Dedifferentiated amniotic fluid mesenchymal stem cell (primary cell): ENCODE data around the gene ATP1B1.
"Not testable (repeated sequence)": the region's sequence is repeated elsewhere in the genome, so short reads cannot be mapped to it uniquely, and the experiment has no call there.

Experiments
- DNase-seq: peaks from one replicate; pipeline ENCODE4 v3.0.0-alpha.2; 2016; ENCODE audit errors: extremely low spot score

The ATP1B1 gene

DNA sequence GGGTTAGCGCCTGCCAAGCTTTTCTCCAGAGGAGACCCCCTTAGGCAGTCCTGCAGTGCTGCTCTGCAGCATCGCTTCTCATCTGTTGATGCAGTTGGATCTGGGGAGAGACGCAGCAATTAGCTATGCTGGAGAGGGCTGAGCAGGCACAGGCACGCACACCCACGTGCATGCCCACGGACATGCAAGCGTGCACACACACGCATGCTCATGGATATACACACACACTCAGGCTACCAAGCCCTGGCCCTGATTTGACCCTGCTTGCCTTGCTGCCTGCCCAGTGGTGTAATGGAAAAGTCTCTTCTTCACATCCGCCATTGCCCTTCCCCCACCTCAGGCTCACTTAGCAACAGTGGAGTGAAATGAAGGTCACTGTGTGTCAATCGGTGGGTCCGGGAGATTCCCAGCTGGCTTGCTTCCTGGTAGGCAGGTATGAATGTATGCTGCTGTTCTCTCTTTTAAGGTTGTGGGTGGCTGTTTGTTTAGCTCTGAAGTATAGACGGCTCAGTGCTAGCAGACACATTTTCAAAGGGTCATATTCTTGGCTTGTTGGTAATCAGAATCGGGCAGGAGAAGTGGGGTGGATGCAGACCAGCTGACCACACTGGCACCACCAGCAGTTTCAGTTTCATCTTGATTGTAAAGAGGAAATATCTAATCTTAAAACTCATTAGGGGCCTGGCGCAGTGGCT, 9.5 kb downstream of the ATP1B1 start:
- DNase-seq: no peak

DNA sequence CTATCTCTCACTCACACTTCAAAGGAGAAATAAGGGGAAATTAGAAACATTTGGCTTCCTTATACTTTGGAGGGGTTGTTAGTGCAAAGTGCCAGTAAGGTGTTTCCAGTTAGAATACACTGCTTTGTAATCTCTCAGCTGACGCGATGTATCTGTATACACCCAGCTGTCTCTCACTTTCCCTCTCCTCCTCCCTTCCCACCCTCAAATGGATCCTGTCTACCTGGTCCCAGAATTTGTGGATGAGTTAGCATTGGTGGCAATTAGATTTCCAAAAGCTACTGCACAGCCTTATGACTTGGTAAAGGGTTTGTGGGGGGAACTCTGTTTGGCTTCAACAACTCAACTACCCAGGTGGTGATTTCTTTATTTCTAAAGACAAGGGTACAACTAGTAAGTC, 10.5 kb downstream of the ATP1B1 start:
- DNase-seq: no peak

DNA sequence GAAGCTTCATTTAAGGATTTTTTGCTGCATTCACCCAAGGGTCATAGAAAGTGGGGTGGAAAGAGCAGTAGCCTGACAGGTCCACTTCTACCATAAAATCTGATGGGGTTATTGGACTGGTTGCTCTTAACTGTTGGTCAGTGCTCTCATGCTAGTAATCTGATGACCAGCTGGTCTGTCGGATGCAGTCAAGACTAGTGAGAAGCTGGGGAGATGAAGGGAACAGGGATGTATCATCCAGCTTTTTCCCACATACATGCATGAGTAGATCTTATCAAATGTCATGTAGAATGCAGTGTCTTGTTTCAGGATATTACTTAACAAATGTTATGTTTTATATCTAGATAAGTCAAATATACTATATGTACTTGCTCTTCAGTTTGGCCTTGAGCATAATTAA, 11.1 kb downstream of the ATP1B1 start:
- no peak for DNase-seq

DNA sequence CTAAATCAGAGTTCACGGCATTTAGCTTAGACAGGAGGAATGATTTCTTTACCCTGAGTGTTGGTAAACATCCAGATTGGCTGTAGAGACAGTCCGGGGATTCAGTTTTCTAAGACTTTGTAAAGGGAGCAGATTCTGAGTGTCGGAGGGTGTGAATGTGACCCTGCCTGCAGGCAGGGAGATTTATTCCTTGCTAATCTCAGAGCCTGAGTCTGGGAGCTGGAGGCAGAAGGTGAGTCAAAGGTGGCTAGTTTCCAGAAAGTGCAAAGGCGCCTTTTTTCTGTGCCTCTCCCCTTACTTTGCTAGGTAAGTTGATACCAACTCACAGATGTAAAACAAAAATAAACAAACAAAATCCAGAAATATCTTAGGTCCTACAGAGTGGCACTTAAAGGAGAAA, 11.7 kb downstream of the ATP1B1 start:
- DNase-seq: no peak

DNA sequence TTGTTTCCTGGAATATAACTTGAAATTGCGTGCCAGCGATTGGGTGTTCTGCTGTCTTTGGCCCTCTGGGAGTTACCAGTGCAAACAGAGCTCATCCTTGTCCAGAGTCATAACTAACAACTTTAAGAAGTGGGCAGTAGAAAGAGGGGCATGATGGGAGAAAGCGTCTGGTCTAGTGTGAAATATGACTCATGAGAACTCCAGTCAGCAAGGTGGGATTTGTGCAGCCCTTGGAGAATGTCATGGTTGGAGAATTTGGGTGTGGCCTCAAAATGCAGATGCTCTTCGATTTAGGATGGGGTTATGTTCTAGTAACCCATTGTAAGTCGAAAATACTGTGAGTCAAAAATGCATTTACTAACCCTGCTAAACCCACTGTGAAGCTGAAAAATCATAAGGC, 12.9 kb downstream of the ATP1B1 start:
- peak; percentile 49 for DNase-seq

DNA sequence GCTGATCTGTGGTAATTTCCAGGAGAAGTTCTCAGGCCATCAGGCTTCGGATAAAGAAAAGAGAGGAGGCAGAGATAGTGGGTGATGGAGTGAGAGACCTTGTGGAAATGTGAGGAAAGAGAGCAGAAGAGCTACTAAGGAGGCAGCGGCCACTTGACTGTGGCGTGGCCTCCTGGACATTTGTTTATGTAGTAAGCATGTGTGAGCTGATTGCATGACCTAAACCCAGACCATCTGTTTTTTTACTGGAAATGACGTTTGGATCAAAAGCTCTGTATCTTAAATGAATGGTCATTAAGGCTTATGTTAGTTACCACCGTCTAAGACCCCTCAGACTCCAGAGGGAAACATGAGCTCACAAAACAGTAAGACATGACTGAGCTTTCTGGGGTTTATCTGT, 13.6 kb downstream of the ATP1B1 start:
- DNase-seq: no peak

DNA sequence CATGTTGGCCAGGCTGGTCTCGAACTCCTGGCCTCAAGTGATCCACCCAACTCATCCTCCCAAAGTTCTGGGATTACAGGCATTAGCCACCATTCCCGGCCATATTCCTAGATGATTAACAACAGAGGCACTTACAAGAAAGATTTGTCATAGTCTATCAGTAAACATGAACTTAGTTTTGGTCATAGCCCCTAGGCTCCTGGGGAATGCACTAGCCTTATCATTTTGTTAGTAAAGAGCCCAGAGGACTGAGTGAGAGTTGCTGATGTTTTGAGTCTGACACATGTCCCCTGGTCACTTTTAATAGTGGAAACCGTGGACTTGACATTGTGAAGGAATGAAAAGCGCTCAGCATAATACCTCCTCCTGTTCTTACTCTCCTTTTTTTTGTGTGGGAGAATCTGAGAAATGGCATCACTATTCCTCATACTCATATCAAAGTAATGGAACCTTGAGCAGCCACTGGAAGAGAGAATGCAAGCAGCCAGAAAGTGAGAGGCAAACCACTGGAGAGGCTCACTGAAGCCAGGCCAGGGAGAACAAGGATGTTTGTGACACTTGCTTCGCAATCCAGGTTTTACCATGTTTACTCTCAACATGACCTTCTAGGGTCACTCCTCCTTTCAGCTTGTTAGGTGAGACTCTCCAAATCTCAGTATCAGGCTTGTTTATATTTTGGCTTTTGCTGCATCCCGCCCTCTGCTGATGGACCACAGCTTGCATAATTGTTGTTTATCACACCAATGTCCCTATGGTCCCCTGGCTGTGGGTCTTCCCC, 14.8 kb downstream of the ATP1B1 start:
- no peak for DNase-seq

DNA sequence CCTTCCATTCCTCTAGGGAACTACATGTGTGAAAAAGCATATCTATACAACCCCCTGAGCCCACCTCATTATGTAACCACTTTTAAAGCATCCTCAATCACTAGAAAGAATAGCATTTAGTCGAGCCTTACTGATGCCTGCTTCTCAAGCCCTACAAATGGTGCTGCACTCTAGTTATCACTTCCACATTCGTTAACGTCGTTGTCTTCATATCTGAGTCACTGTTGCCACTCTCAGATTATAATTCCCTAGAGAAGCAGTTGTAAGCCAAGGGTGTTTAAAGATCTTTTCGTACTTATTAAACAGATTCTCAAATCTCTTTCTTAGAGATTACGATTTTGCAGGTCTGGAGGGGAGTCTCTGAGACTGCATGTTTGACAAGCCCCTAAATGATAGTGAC, 16.5 kb downstream of the ATP1B1 start:
- DNase-seq: no peak

DNA sequence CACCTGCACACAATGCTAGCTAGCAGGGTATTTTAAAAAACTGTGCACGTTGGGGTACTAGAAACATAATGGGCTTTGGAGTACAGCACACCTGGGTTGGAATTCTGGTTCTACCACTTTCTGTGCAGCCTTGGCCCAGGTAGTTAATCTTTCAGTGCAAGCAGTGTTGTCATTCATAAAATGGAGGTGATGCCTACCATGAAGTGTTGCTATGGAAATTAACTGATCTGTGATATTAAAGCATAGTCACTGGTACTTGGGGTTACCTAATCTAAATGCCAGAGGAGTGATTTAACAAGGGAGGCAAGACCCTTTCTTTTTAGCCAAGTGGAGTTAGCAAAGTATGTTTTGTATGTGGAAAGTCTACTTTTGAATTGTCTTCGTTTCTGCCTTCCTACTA, 18.0 kb downstream of the ATP1B1 start:
- DNase-seq: no peak

DNA sequence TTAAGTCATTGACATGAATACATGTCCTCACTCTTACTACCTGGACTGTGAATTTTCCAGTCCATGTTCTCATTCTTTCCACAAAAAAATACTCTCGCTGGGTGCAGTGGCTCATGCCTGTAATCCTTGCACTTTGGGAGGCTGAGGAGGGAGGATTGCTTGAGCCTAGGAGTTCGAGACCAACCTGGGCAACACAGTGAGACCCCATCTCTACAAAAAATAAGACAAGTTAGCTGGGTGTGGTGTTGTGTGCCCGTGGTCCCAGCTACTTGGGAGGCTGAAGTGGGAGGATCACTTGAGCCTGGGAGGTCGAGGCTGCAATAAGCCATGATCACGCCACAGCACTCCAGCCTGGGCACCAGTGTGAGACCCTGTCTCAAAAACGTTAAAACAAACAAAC, 19.1 kb downstream of the ATP1B1 start:
- DNase-seq: not testable (repeated sequence)

DNA sequence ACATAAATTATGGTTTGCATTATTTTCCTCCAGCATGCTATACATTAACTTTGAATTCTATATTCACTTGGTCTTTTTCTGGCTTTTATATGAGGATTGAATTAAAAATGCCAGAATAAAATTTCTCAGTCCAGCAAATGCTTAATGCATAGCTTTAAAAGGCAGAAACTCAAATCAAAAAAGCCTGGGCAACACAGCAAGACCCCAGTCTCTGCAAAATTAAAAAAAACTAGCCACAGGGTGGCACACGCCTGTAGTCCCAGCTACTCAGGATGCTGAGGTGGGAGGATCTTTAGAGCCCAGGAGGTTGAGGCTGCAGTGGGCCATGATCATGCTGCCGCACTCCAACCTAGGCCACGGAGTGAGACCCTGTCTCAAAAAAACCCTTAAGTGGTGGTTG, 19.8 kb downstream of the ATP1B1 start:
- no peak for DNase-seq

DNA sequence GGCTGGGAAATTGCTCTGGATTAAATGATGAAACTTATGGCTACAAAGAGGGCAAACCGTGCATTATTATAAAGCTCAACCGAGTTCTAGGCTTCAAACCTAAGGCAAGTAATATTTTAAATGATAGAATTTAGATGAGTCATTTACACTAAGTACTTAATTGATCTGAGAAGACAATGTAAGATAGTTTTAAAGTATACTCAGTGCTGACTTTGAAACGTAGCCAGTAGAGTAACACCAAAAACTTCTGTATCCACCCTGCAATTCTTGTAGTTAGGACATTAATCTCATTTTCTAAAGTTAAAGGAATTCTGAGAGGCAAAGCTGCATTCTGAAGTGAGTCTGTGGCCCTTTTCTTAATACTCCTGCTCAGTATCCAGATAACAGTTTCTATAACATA, 20.8 kb downstream of the ATP1B1 start:
- no peak for DNase-seq

DNA sequence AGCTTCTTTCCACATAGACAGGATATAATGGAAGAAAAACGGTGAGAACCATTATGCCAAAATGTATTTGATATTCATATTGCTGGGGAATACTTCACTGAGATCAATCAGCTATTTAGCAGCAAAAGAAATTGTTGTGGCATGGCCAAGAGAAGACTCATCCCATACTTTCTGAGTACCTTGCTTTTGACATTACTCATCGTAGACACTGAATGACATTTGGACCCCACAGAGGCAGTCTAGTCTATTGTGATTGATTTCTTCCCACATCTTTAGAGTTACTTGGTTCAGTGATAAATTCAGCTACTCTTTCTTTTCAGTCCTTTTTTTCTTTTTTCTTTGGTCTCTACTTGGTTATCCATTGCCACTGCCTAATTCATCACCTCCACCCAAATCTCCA, 22.1 kb downstream of the ATP1B1 start:
- DNase-seq: no peak

DNA sequence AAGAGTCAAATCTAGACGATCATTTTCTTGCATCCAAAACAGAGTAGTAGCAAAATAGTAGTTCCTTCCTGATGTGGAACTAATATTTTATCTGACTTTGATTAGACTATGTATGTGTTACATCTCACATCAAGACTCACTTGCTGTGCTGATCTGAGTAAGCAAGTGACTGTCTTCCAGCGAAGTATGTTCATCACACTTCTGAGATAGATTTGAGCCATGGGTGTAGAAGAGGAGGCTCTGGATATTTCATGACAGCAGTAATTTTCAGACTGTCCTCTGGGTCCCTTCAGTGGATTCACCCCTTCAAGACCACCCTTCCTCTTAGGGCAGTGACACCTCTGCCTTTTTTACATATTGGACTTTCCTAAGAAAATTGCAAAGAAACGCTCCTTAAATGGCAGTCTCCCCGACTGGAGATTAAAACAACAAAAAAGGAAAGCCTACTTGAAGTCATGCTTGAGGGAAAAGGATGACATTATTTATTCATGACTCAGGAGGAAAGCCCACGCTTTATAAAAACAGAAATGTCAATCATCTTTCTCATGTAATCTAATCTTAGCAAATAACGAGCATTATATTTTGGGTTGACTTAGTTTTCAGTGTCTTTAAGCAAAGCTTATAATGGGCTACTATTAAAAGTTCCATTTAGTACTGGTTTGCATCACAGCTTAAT, 22.8 kb downstream of the ATP1B1 start:
- peak; percentile 37 for DNase-seq

DNA sequence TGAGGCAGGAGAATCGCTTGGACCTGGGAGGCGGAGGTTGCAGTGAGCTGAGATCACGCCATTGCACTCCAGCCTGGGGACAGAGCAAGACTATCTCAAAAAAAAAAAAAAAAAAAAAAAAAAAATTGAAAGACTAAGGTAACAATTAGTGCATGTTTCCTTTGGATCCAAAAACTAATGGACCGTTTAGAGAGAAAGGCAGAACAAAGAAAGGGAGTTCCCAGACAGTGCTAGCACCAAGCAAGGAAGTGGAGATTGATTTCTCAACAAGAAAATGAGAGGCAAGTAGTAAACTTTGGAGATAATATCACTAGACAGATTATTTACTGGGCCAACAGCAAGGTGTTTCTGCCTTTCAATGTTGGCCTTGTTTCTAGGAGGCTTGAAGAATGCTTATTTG, 24.2 kb downstream of the ATP1B1 start:
- DNase-seq: no peak

DNA sequence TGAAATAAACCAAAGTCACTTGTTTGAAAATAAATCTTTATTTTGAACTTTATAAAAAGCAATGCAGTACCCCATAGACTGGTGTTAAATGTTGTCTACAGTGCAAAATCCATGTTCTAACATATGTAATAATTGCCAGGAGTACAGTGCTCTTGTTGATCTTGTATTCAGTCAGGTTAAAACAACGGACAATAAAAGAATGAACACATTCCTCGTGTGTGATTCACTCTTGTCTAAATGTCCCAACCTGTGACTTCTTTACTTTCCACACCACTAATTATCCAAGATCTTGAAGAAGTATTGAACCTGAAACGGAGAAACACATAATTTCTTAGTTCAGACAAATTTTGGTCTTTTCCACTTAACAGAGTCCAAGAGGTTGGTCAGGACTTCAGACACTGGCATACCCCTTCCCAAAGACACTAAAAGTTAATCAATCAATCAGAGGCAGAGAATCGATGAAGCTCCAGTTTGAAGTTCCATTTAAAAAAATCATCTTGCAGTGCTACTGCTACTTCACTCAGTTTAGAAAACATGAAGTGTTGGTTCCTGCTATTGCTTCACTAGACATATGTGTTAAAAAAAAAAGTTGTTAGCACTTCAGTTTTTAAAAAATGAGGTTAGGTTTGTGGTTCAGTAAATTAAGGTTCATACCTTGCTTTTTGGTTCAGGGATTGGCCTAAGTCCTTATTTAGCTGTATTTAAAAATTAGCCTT, 26.2 kb downstream of the ATP1B1 start:
- no peak for DNase-seq

DNA sequence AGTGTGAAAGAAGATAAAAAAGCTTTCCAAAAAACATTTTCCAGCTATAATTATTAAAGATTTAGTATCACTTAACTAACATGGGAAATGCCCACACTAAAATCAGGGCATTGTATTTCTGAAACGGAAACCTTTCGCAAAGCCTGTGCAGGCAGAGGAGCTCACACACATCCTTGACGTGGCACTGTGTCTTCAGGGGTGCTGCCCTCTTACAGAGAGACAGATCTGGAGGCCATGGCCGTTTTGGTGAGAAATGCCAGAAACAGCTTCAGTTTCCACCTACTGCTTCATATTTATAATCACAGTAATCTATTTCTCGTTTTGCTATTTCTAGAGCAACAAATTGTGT, 26.7 kb downstream of the ATP1B1 start:
- no peak for DNase-seq

DNA sequence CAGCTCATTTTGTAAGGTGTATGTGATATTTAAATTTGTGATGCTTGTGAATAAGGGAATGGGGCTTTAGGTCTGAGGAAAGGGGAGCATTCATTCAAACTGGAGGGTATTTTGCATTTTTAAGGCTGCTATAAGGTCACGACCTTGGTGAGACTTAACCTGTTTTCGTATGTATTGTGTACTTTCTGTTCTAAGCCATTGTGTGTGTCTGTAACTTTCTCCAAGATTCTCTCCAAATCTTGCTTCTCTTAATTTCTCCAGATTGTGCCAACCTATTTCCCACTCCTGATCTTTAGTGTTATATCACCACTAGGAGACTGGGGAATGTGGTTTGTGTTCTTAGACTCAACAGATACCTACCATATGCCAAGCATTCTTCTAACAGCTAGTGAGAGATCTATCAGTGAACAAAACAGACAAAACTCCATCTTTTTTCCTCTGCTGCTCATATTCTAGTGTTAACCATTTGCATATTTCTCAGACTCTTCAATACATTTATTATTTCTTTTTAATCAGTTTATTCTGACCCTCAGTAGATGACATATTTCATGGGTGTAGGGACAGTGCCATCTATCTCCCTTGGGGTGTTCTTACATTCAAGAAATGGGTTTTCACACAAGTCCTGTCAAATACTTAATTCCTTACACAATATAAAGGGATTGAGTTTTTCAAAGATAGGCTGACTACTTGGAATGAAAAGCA, 27.5 kb downstream of the ATP1B1 start:
- DNase-seq: no peak

DNA sequence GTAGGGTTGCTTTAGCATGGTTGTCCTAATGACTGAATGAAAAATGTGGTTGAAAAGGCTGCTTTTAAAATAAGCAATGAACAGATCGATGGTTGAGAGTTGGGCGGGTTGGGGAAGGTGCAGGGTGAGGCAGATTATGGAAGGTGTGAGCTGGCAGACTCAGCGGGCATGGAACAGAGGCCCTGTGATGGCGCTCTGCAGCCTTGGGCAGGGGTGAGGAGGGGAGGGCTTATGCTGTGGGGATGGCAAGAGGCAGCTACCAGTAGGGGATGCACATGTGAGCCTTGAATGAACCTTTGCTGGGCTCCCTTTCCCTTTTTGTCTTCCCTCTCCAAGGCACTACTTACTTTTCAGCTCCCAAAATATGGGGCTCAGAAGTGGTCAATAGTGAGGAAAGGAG, 30.9 kb downstream of the ATP1B1 start:
- DNase-seq: no peak

DNA sequence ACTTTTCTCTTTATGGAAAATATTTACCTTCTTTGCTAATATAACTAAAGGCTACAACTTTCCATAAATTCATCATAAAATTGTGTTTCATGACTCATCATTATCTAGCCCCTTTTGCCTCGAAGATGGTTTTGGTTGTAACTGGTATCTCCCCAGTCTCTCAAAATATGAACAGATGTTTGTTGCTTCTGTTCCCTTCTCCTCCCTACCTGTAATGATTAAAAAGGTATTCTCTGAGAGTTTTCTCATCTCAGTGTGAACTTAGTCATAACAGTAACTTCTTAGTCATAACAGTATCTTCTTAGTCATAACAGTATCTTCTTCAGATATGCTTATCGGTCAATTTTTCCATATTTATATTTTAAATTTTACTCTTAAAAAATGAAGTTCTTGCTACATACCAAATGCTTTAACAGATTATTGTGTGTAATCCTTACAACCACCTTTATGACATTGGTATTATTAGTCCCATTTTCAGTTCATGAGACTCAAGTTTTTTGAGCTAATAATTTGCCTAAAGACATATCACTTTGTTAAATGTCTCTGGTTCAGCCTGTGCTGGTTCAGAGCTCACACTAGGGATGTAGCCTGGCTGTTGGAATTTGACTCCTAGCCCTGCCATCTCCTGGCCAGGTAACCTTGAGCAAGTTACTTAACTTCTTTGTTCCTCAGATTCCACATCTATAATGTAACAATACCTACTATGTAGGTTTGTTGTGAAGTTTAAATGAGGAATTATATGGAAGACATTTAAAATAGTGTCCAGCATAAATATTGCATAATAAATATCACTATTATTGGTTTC, 32.6 kb downstream of the ATP1B1 start:
- no peak for DNase-seq

DNA sequence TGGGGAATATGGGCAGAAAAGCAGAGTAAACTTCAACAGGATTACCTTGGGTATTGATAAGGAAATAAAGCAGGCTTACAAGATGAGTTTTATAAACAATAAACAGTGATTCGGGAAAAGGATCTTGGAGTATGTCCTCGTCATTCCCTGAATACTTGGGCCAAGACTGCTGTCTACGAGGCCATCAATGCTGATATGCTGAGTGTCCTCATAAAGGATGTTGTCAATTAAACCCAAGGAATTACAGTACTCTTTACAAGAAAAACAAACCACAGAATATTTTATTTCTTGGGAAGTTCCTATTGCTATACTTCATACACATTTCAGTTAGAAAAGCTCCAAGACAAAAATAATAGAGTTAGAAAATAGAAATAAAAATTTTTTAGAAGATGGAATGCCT, 34.9 kb downstream of the ATP1B1 start:
- peak; percentile 19 for DNase-seq
